H9 (cell line): Measurements from ENCODE around the gene GALNT9. TPM values are rescaled to one million over a fixed set of nuclear protein-coding genes. Genes with fewer than 3 reads are reported as not detected.

Experiments
- DNase-seq: peaks from one replicate; pipeline ENCODE4 v3.0.0-alpha.2; 2017
- H2AFZ ChIP-seq: one replicate; pipeline ENCODE4 v1.6.1; 2013; ENCODE audit warnings: mild to moderate bottlenecking, low read length, control low read depth, moderate library complexity
- H2AK5ac ChIP-seq: 2 replicates; pipeline ENCODE4 v1.6.1; 2013; ENCODE audit warnings: low read length, control low read depth, mixed read lengths; ENCODE audit not compliant: insufficient read length
- H2BK120ac ChIP-seq: one replicate; pipeline ENCODE4 v1.6.1; 2013; ENCODE audit warnings: low read depth, mild to moderate bottlenecking, low read length, control low read depth, inconsistent platforms; ENCODE audit not compliant: poor library complexity, severe bottlenecking
- H2BK12ac ChIP-seq: 2 replicates; pipeline ENCODE4 v1.6.1; 2013; ENCODE audit warnings: low read length, control low read depth, mixed read lengths, low read depth; ENCODE audit not compliant: insufficient read length
- H2BK15ac ChIP-seq: 2 replicates; pipeline ENCODE4 v1.6.1; 2013; ENCODE audit warnings: low read depth, low read length, control low read depth
- H2BK20ac ChIP-seq: one replicate; pipeline ENCODE4 v1.6.1; 2013; ENCODE audit warnings: low read depth, mild to moderate bottlenecking, low read length, control low read depth, inconsistent platforms; ENCODE audit not compliant: poor library complexity, severe bottlenecking
- H2BK5ac ChIP-seq: 2 replicates; pipeline ENCODE4 v1.6.1; 2013; ENCODE audit warnings: low read length, control low read depth, mixed read lengths; ENCODE audit not compliant: insufficient read length
- H3K14ac ChIP-seq: 2 replicates; pipeline ENCODE4 v1.6.1; 2013; ENCODE audit warnings: low read length, control low read depth; ENCODE audit not compliant: insufficient read depth
- H3K18ac ChIP-seq: 2 replicates; pipeline ENCODE4 v1.6.1; 2013; ENCODE audit warnings: low read depth, mild to moderate bottlenecking, mixed read lengths, low read length, control low read depth; ENCODE audit not compliant: insufficient read length
- H3K23ac ChIP-seq: 2 replicates; pipeline ENCODE4 v1.6.1; 2013; ENCODE audit warnings: low read length, control low read depth, mixed read lengths, low read depth; ENCODE audit not compliant: insufficient read length
- H3K23me2 ChIP-seq: 2 replicates; pipeline ENCODE4 v1.6.1; 2013; ENCODE audit warnings: low read depth, mild to moderate bottlenecking, mixed read lengths, low read length, control low read depth; ENCODE audit not compliant: insufficient read length, poor library complexity, severe bottlenecking
- H3K27ac ChIP-seq: 2 replicates; pipeline ENCODE4 v1.5.1; 2013; ENCODE audit warnings: low read length, control low read depth, mixed read lengths, low read depth; ENCODE audit not compliant: insufficient read length
- H3K27me3 ChIP-seq: 2 replicates; pipeline ENCODE4 v1.6.1; 2013; ENCODE audit warnings: low read length, control low read depth, inconsistent platforms; ENCODE audit not compliant: insufficient read depth
- H3K4ac ChIP-seq: 2 replicates; pipeline ENCODE4 v1.6.1; 2013; ENCODE audit warnings: low read depth, mild to moderate bottlenecking, control low read depth, inconsistent platforms, low read length, moderate library complexity
- H3K4me1 ChIP-seq: 2 replicates; pipeline ENCODE4 v1.6.1; 2013; ENCODE audit warnings: low read length, control low read depth, inconsistent platforms; ENCODE audit not compliant: insufficient read depth
- H3K4me2 ChIP-seq: 2 replicates; pipeline ENCODE4 v1.6.1; 2013; ENCODE audit warnings: low read length, control low read depth, mixed read lengths; ENCODE audit not compliant: insufficient read length, insufficient read depth
- H3K56ac ChIP-seq: 2 replicates; pipeline ENCODE4 v1.6.1; 2013; ENCODE audit warnings: low read depth, mild to moderate bottlenecking, mixed read lengths, low read length, control low read depth; ENCODE audit not compliant: insufficient read length
- H3K79me1 ChIP-seq: 2 replicates; pipeline ENCODE4 v1.6.1; 2013; ENCODE audit warnings: low read depth, mild to moderate bottlenecking, moderate library complexity, low read length, control low read depth, inconsistent platforms; ENCODE audit not compliant: insufficient read depth, poor library complexity, severe bottlenecking
- H3K79me2 ChIP-seq: 2 replicates; pipeline ENCODE4 v1.6.1; 2013; ENCODE audit warnings: low read length, control low read depth, inconsistent platforms; ENCODE audit not compliant: insufficient read depth
- H3K9ac ChIP-seq: 2 replicates; pipeline ENCODE4 v1.6.1; 2013; ENCODE audit warnings: low read length, control low read depth, mixed read lengths; ENCODE audit not compliant: insufficient read length; ENCODE audit errors: extremely low read depth
- H3K9me3 ChIP-seq: one replicate; pipeline ENCODE4 v1.6.1; 2013; ENCODE audit warnings: low read depth, low read length, inconsistent platforms; ENCODE audit not compliant: control insufficient read depth
- H3T11ph ChIP-seq: one replicate; pipeline ENCODE4 v1.6.1; 2013; ENCODE audit warnings: mild to moderate bottlenecking, low read length, control low read depth, inconsistent platforms
- H4K20me1 ChIP-seq: one replicate; pipeline ENCODE4 v1.6.1; 2013; ENCODE audit not compliant: control insufficient read depth, insufficient read length, insufficient read depth
- H4K5ac ChIP-seq: 2 replicates; pipeline ENCODE4 v1.6.1; 2013; ENCODE audit warnings: low read depth, mild to moderate bottlenecking, mixed read lengths, low read length, control low read depth; ENCODE audit not compliant: insufficient read length
- H4K8ac ChIP-seq: replicated peaks from 2 replicates; pipeline ENCODE4 v1.6.1; 2013; ENCODE audit warnings: low read length, control low read depth, mixed read lengths, low read depth; ENCODE audit not compliant: insufficient read length
- H4K91ac ChIP-seq: 2 replicates; pipeline ENCODE4 v1.6.1; 2013; ENCODE audit warnings: low read depth, mild to moderate bottlenecking, moderate library complexity, mixed read lengths, low read length, control low read depth; ENCODE audit not compliant: insufficient read length
- H3K27ac Mint-ChIP-seq, 3 experiments: 2 replicates in 2 of 3; 3 replicates in 1 of 3; pipeline ENCODE4 v1.8.0; 2020 to 2021; ENCODE audit warnings: mixed read lengths in 3 of 3, mild to moderate bottlenecking in 1 of 3, moderate library complexity in 1 of 3
- H3K27me3 Mint-ChIP-seq: 2 replicates; pipeline ENCODE4 v1.8.0; 2021; ENCODE audit warnings: low read depth, mild to moderate bottlenecking, moderate library complexity, mixed read lengths
- H3K36me3 Mint-ChIP-seq, 3 experiments: 2 replicates in 2 of 3; 3 replicates in 1 of 3; pipeline ENCODE4 v1.8.0; 2020 to 2021; ENCODE audit warnings: low read depth in 3 of 3, mixed read lengths in 3 of 3; ENCODE audit not compliant: insufficient read depth in 1 of 3
- H3K4me1 Mint-ChIP-seq, 2 experiments: 2 replicates each; pipeline ENCODE4 v1.8.0; 2020; ENCODE audit warnings: mixed read lengths in 2 of 2
- H3K4me3 Mint-ChIP-seq, 2 experiments: 2 replicates in 1 of 2; 3 replicates in 1 of 2; pipeline ENCODE4 v1.8.0; 2020 to 2021; ENCODE audit warnings: mild to moderate bottlenecking in 2 of 2, mixed read lengths in 2 of 2, moderate library complexity in 1 of 2
- H3K9me3 Mint-ChIP-seq, 2 experiments: 2 replicates in 1 of 2; 3 replicates in 1 of 2; pipeline ENCODE4 v1.8.0; 2020; ENCODE audit warnings: mild to moderate bottlenecking in 2 of 2, mixed read lengths in 2 of 2, moderate library complexity in 1 of 2
- WGBS: extraction: QIAGEN DNeasy Blood & Tissue Kit; methylation state at CpG from one replicate; pipeline ENCODE4 v1.1.7; 2013; ENCODE audit warnings: missing lambda C conversion rate, low lambda C conversion rate, mixed read lengths; ENCODE audit not compliant: insufficient read length; ENCODE audit errors: extremely low coverage; 5-methylcytosine and 5-hydroxymethylcytosine counted together
- total RNA-seq: library from RNA; stranded (reverse); gene quantifications from 2 replicates; pipeline ENCODE4 v1.2.1, GENCODE V29; 2021
- TF ChIP-seq, protein P1 (sequence below): fragments of 200-600 bp; sonication (generic); conservative IDR thresholded peaks from 3 replicates; pipeline ENCODE4 v1.8.0; 2021; ENCODE audit warnings: antibody characterized with exemption, mild to moderate bottlenecking

The GALNT9 gene
- total RNA-seq, 1 experiment from 2014 or later: 0.35 TPM

DNA sequence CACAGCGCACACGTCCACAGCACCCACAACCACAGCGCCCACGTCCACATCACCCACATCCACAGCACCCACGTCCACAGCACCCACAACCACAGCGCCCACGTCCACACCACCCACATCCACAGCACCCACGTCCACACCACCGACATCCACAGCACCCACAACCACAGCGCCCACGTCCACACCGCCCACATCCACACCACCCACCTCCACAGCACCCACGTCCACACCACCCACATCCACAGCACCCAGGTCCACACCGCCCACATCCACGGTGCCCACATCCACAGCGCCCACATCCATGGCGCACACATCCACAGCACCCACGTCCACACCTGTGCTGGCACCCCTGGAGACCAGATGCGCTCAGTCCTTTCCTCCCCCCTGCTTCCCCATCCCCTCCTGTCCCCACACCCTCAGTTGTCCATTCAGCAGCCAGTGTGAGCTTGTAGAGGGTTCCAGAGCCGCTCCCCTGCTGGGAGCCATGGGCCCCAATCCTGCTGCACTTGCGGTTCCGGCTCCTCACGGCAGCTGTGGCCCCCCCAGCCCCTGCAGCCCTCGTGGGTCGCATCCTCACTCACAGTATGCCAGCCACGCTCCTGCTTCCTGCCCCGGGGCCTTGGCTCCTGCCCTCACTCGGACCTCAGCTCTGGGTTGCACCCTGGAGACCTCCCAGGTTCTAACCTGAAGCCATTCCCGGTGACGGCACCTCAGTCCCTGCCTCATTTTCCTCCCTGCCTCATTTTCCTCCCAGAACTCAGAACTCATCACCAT, 37.8 kb downstream of the GALNT9 start:
- Mint-ChIP-seq H3K27me3 (peaks cover 77% of the 10 kb centered on the region), H3K4me3 (no peak overlapping the region; a peak in 1 of 5 replicates)

More for the DNA sequence above, 37.8 kb downstream of the GALNT9 start:
- Histone ChIP-seq H3K27ac (no peak overlapping the region), H3K4ac (no peak overlapping the region), H4K5ac (no peak overlapping the region), H4K20me1 (no peaks in the 10 kb centered on the region), H2BK20ac (no peak overlapping the region), H4K8ac (no peak overlapping the region), H3T11ph (no peak overlapping the region), H3K23ac (no peak overlapping the region), H2AFZ (no peak overlapping the region), H3K79me1 (no peaks in the 10 kb centered on the region), H2BK12ac (no peak overlapping the region), H3K18ac (no peak overlapping the region), H2AK5ac (no peak overlapping the region), H3K56ac (no peak overlapping the region), H3K79me2 (no peaks in the 10 kb centered on the region), H3K4me1 (no peaks in the 10 kb centered on the region), H2BK5ac (no peak overlapping the region), H3K9me3 (no peaks in the 10 kb centered on the region), H3K9ac (no peak overlapping the region), H3K14ac (no peak overlapping the region), H2BK120ac (no peak overlapping the region), H3K27me3 (peaks cover 3% of the 10 kb centered on the region; the same call in 1 of the 2 replicates), H4K91ac (no peak overlapping the region), H3K4me2 (no peak overlapping the region), H2BK15ac (no peak overlapping the region), H3K23me2 (no peaks in the 10 kb centered on the region)
- WGBS: no CpG with 5 or more reads among the region's 30 CpGs
- peaks cover 2 to 8% of the 10 kb centered on the region in 2 experiments; a peak in 4 of 5 replicates for H3K9me3 Mint-ChIP-seq
- no peak overlapping the region for H3K27ac Mint-ChIP-seq
- TF ChIP-seq, protein P1, sequence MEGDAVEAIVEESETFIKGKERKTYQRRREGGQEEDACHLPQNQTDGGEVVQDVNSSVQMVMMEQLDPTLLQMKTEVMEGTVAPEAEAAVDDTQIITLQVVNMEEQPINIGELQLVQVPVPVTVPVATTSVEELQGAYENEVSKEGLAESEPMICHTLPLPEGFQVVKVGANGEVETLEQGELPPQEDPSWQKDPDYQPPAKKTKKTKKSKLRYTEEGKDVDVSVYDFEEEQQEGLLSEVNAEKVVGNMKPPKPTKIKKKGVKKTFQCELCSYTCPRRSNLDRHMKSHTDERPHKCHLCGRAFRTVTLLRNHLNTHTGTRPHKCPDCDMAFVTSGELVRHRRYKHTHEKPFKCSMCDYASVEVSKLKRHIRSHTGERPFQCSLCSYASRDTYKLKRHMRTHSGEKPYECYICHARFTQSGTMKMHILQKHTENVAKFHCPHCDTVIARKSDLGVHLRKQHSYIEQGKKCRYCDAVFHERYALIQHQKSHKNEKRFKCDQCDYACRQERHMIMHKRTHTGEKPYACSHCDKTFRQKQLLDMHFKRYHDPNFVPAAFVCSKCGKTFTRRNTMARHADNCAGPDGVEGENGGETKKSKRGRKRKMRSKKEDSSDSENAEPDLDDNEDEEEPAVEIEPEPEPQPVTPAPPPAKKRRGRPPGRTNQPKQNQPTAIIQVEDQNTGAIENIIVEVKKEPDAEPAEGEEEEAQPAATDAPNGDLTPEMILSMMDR: no peak
- peaks cover 0 to 4% (median 2%) of the 10 kb centered on the region in 3 experiments; a peak in 2 of 7 replicates for H3K36me3 Mint-ChIP-seq
- peaks cover 7 to 14% of the 10 kb centered on the region in 2 experiments; a peak in 3 of 4 replicates for H3K4me1 Mint-ChIP-seq
- no peak for DNase-seq
